Measurements from ENCODE around the gene HS6ST1. TPM values are rescaled to one million over a fixed set of nuclear protein-coding genes. Genes with fewer than 3 reads are reported as not detected.

The HS6ST1 gene
- total RNA-seq, 4 donors from 2014 or later: 16.1 to 38.6 (median 26.5) TPM

- Histone ChIP-seq H3K9me3 (no peaks in the 10 kb centered on the region), H3K4me3 (no peak overlapping the region), H3K27me3 (no peaks in the 10 kb centered on the region), H3K4me1 (peaks cover 0 to 7% (median 1%) of the 10 kb centered on the region in 4 donors), H3K27ac (no peak overlapping the region), H3K36me3 (no peaks in the 10 kb centered on the region)
- intact Hi-C loops (cut with DNase I; ENCODE audit: low total_unique reads): no loop called here
- WGBS, 2 donors (ENCODE audit: low coverage in 1 of 2): 90% methylated on average over 19 of the region's 19 CpGs; no CpG with 5 or more reads in 1 of the 2 donors
- in situ Hi-C loops (cut with MboI; ENCODE audit: low pct_ligation_motif_present in 1 of 4, low pct_unique_long_range_greater_than_20kb in 1 of 4, low sequenced_read_pairs in 3 of 4): no loop called here
- TF ChIP-seq EP300 (IDR thresholded peaks at IDR 0.05; ENCODE audit: low read depth): no peak
- no peak for TF ChIP-seq POLR2A (IDR thresholded peaks at IDR 0.05)
- no peak for TF ChIP-seq POLR2AphosphoS5 (IDR thresholded peaks at IDR 0.05)
- TF ChIP-seq CTCF (IDR thresholded peaks at IDR 0.05): no peak
- no peak for DNase-seq
Observed at GRCh38 chr2:128291844-128292598, 26.6 kb downstream of the HS6ST1 start.

DNA sequence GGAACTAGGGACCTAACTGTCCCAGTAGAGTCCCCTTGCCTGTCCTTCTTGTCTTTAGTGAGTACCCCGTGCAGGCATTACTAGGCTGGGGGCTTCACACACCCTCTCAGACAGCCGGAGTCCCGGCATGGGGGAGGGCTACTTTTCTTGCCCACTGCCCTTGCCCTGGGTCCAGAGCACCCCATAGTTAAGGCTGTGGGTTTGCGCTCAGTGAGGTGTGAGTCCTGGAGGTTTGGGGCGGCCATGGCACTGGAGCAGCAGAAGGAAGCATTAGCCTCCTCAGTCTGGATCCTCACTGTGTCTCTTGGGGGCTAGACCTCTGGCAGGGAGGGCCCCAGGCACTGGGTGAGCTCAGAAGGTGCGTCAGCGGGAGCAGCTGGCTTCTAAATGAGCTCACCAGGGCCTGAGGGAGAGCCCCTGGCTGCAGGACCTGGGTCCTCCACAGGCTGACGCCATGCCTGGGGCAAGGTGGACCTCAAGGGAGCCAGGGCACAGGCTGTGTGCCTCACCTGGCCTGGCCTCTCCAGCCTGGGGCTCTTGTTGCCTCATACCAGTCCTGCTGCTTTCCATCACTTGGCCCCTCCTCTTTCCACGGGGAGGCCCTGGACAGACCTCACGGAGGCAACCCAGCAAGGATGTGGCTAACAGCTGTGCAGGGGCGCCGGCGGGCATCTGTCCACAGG lies 27.4 kb downstream of the HS6ST1 start:
- intact Hi-C loops (cut with DNase I; ENCODE audit: low total_unique reads) (no loop called here), in situ Hi-C loops (cut with MboI; ENCODE audit: low pct_ligation_motif_present in 1 of 4, low pct_unique_long_range_greater_than_20kb in 1 of 4, low sequenced_read_pairs in 3 of 4) (no loop called here)
- peaks cover 0 to 7% (median 1%) of the 10 kb centered on the region in 4 donors for H3K4me1 ChIP-seq
- WGBS, 2 donors (ENCODE audit: low coverage in 1 of 2): 89% methylated on average over 13 of the region's 13 CpGs; no CpG with 5 or more reads in 1 of the 2 donors
- no peaks in the 10 kb centered on the region for H3K36me3 ChIP-seq
- H3K27ac ChIP-seq: no peak overlapping the region
- TF ChIP-seq EP300 (IDR thresholded peaks at IDR 0.05; ENCODE audit: low read depth): no peak
- no peak for TF ChIP-seq POLR2AphosphoS5 (IDR thresholded peaks at IDR 0.05)
- no peak for TF ChIP-seq POLR2A (IDR thresholded peaks at IDR 0.05)
- TF ChIP-seq CTCF (IDR thresholded peaks at IDR 0.05): no peak
- no peaks in the 10 kb centered on the region for H3K27me3 ChIP-seq
- H3K4me3 ChIP-seq: no peak overlapping the region
- no peak for DNase-seq
- no peaks in the 10 kb centered on the region for H3K9me3 ChIP-seq

DNA sequence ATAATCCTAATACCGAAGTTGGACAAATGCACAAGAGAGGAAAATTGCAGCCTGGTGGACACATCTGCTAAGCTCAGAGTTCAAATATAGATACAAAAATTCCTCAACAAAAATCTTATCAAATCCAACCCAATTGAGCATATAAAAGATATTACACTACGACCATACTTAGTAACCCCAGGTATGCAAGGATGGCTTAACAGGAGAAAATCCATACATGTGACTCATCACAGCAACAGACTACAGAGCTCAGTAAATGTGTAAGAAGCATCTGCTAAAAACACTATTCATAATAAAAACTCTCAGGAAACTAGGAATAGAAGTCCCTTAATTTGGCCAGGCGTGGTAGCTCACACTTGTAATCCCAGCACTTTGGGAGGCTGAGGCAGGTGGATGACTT lies 28.3 kb downstream of the HS6ST1 start:
- in situ Hi-C loops (cut with MboI; ENCODE audit: low pct_ligation_motif_present in 1 of 4, low pct_unique_long_range_greater_than_20kb in 1 of 4, low sequenced_read_pairs in 3 of 4): no loop called here
- intact Hi-C loops (cut with DNase I; ENCODE audit: low total_unique reads): no loop called here
- TF ChIP-seq POLR2A (IDR thresholded peaks at IDR 0.05): no peak
- TF ChIP-seq CTCF (IDR thresholded peaks at IDR 0.05): no peak
- no peak for TF ChIP-seq EP300 (IDR thresholded peaks at IDR 0.05; ENCODE audit: low read depth)
- TF ChIP-seq POLR2AphosphoS5 (IDR thresholded peaks at IDR 0.05): no peak
- Histone ChIP-seq H3K27ac (no peak overlapping the region), H3K36me3 (no peaks in the 10 kb centered on the region), H3K4me3 (no peak overlapping the region), H3K9me3 (no peaks in the 10 kb centered on the region), H3K4me1 (peaks cover 0 to 7% (median 1%) of the 10 kb centered on the region in 4 donors), H3K27me3 (no peaks in the 10 kb centered on the region)
- 92 to 100% methylated on average over 1 to 3 of the region's 3 CpGs for WGBS, 2 donors (ENCODE audit: low coverage in 1 of 2)
- no peak for DNase-seq

GRCh38 chr2:128289439-128289838 lies 29.2 kb downstream of the HS6ST1 start:
- H3K9me3 ChIP-seq: no peaks in the 10 kb centered on the region
- TF ChIP-seq POLR2A (IDR thresholded peaks at IDR 0.05) (no peak), EP300 (IDR thresholded peaks at IDR 0.05; ENCODE audit: low read depth) (no peak)
- H3K36me3 ChIP-seq: no peaks in the 10 kb centered on the region
- H3K4me1 ChIP-seq: peaks cover 0 to 7% (median 1%) of the 10 kb centered on the region in 4 donors
- no peaks in the 10 kb centered on the region for H3K27me3 ChIP-seq
- no peak overlapping the region for H3K27ac ChIP-seq
- WGBS, 2 donors (ENCODE audit: low coverage in 1 of 2): 94% methylated on average over 10 of the region's 10 CpGs; no CpG with 5 or more reads in 1 of the 2 donors
- no peak for DNase-seq
- intact Hi-C loops (cut with DNase I; ENCODE audit: low total_unique reads) (no loop called here), in situ Hi-C loops (cut with MboI; ENCODE audit: low pct_ligation_motif_present in 1 of 4, low pct_unique_long_range_greater_than_20kb in 1 of 4, low sequenced_read_pairs in 3 of 4) (no loop called here)
- no peak overlapping the region for H3K4me3 ChIP-seq
